BJ (cell line): Measurements from ENCODE around the gene NFS1. TPM values are rescaled to one million over a fixed set of nuclear protein-coding genes. Genes with fewer than 3 reads are reported as not detected.
"Not testable (repeated sequence)": the region's sequence is repeated elsewhere in the genome, so short reads cannot be mapped to it uniquely, and the experiment has no call there.

Source experiments
- CTCF ChIA-PET: fragments of 350-600 bp; formaldehyde crosslinking; extraction: SDS; loops from one replicate; lab custom pipeline; 2021; ENCODE audit warnings: antibody characterized with exemption, inconsistent platforms; lab: Yijun Ruan, JAX
- POLR2A ChIA-PET: fragments of 300-600 bp; sonication (Branson Sonifier 250); formaldehyde crosslinking; extraction: SDS; loops from one replicate; lab custom pipeline; 2021; ENCODE audit warnings: antibody characterized with exemption; lab: Charles Lee
- DNase-seq: peaks from one replicate; pipeline ENCODE4 v3.0.0-alpha.2; 2011; ENCODE audit warnings: low read depth
- H3K27me3 ChIP-seq: 2 replicates; pipeline ENCODE4 v1.6.0; 2011; ENCODE audit warnings: low read length; ENCODE audit not compliant: control insufficient read depth, insufficient read depth
- H3K36me3 ChIP-seq: 2 replicates; pipeline ENCODE4 v1.5.1; 2011; ENCODE audit warnings: low read length; ENCODE audit not compliant: control insufficient read depth, insufficient read depth
- H3K4me3 ChIP-seq: 2 replicates; pipeline ENCODE4 v1.5.1; 2011; ENCODE audit warnings: low read depth, mild to moderate bottlenecking, control low read depth, low read length
- polyA plus RNA-seq: library from polyadenylated mRNA; depleted of rRNA; stranded (reverse); fragments of >200 nt; gene quantifications from 2 replicates; pipeline ENCODE4 v1.2.3, GENCODE V29; 2011
- TF ChIP-seq, protein P1 (sequence below): IDR thresholded peaks from 2 replicates; pipeline ENCODE4 v1.5.1; 2011; ENCODE audit warnings: low read depth, mild to moderate bottlenecking, control low read depth, inconsistent platforms, low read length, moderate library complexity; ENCODE audit not compliant: insufficient read depth

The NFS1 gene
- polyA plus RNA-seq, 1 experiment, result 45.6 TPM

DNA sequence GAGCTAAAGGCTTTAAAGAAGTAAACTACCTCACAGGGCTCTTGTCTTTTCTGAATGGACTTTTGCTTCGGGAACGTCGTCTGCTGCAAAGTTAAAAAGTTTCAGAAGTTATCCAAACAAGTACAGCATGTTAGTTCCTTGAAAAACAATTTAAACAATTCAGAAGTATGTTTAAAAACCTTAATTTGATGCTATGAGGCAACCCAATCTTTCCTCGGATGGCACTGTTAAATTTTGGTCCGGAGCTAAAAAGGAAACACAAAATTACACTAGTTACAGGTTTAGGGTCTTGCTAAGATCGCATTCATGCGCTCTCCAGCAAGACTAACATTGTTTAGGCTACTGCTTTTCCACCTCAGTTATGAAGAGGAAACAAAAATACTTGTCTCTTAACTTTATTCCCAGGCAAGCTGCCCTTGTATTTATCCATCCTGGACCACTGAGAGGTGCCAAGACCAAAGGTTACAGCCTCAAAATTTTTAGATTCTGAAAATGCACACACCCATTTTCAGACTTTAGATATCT, 30.2 kb upstream of the NFS1 start:
- no peak overlapping the region for H3K4me3 ChIP-seq
- DNase-seq, result no peak
- POLR2A ChIA-PET, result interaction anchor here (1.3 kb wide), 1 partner anchor 13 kb away, joined by 4 read pairs; the partner anchor contains the start of gene RBM39
- CTCF ChIA-PET, result interaction anchor here (1.2 to 3.6 kb wide), 2 partner anchors 10 to 12 kb away, joined by 3 to 10 read pairs; no protein-coding TSS in a partner anchor
- H3K36me3 ChIP-seq, result peaks cover 23% of the 10 kb centered on the region
- TF ChIP-seq, protein P1, sequence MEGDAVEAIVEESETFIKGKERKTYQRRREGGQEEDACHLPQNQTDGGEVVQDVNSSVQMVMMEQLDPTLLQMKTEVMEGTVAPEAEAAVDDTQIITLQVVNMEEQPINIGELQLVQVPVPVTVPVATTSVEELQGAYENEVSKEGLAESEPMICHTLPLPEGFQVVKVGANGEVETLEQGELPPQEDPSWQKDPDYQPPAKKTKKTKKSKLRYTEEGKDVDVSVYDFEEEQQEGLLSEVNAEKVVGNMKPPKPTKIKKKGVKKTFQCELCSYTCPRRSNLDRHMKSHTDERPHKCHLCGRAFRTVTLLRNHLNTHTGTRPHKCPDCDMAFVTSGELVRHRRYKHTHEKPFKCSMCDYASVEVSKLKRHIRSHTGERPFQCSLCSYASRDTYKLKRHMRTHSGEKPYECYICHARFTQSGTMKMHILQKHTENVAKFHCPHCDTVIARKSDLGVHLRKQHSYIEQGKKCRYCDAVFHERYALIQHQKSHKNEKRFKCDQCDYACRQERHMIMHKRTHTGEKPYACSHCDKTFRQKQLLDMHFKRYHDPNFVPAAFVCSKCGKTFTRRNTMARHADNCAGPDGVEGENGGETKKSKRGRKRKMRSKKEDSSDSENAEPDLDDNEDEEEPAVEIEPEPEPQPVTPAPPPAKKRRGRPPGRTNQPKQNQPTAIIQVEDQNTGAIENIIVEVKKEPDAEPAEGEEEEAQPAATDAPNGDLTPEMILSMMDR, result no peak
- H3K27me3 ChIP-seq, result no peaks in the 10 kb centered on the region

DNA sequence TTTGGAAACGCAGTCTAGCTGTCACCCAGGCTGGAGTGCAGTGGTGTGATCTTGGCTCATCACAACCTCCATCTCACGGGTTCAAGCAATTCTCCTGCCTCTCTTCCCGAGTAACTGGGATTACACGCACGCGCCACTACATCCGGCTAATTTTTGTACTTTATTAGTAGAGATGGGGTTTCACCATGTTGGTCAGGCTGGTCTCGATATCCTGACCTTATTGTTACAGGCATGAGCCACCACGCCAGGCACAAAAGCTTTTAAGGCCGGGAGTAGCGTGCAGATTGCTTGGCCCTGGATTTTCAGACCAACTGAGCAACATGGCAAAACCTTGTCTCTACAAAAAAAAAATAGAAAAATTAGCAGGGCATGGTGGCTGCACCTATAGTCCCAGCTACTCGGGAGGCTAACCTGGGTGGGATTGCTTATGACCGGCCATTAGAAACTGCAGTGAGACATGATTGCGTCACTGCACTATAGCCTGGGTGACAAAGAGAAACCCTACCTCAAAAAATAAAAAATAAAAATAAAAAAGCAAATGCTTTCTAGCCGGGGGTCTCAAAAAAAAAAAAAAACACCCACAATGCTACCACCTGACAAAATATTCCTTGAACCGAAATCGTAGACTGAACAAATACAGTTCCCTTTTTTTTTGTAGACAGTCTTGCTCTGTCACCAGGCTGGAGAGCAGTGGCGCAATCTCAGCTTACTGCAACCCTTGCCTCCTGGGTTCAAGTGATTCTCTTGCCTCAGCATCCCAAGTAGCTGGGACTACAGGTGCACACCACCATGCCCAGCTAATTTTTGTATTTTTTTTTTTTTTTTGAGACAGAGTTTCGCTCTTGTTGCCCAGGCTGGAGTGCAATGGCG, 27.9 kb upstream of the NFS1 start:
- ChIA-PET POLR2A (interaction anchor here (0.6 kb wide), 1 partner anchor 25 kb away, joined by 4 read pairs; no protein-coding TSS in a partner anchor), CTCF (interaction anchor here (3.6 kb wide), 1 partner anchor 12 kb away, joined by 10 read pairs; no protein-coding TSS in a partner anchor)
- H3K36me3 ChIP-seq, result peaks cover 29% of the 10 kb centered on the region
- DNase-seq, result no peak
- no peaks in the 10 kb centered on the region for H3K27me3 ChIP-seq
- TF ChIP-seq, protein P1, result no peak
- H3K4me3 ChIP-seq, result no peak overlapping the region

DNA sequence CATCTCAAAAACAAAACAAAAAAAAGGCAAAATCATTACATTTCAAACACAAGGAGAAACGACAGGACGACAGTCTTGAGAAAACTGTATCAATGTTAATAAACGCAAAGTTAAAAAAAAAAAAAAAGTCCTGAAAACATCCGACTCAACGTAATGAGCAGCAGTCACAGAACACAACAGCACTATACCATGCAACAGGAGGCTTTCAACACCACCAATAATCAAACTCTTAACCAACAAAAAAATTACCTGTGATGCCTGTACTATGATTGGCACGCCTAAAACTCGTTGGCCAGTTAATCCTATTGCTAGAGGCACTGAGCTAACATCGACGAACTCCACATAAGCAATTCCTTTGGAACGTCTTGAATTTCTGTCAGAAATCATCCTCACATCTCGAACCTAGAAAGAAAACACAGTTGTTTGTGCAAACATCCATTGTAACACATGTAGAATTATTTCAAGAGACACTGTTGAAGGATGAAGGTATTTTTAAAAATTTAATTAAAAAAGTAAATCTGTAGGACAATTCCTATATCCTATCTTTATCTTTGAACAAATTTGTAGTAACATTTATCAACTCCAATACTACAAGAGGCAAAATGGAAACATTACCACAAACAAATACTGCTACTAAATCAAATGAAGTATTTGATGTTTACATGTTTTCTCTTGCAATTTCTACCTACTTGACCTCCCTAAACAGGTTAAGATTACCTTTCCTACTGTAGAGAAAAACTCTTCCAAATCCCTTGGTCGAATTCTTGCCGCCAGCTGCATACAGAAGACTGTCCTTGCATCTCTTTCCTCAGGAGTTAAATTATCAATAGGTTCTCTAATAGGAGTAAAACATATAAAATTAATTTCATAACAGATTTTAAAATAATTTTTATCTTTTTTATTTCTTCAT, 25.4 kb upstream of the NFS1 start:
- TF ChIP-seq, protein P1, result no peak
- no peaks in the 10 kb centered on the region for H3K27me3 ChIP-seq
- POLR2A ChIA-PET, result no interaction called here
- peaks cover 38% of the 10 kb centered on the region for H3K36me3 ChIP-seq
- H3K4me3 ChIP-seq, result no peak overlapping the region
- CTCF ChIA-PET, result interaction anchor here (0.7 to 1.3 kb wide), 3 partner anchors 10 to 229 kb away, joined by 3 to 6 read pairs (median 3); no protein-coding TSS in a partner anchor
- no peak for DNase-seq

DNA sequence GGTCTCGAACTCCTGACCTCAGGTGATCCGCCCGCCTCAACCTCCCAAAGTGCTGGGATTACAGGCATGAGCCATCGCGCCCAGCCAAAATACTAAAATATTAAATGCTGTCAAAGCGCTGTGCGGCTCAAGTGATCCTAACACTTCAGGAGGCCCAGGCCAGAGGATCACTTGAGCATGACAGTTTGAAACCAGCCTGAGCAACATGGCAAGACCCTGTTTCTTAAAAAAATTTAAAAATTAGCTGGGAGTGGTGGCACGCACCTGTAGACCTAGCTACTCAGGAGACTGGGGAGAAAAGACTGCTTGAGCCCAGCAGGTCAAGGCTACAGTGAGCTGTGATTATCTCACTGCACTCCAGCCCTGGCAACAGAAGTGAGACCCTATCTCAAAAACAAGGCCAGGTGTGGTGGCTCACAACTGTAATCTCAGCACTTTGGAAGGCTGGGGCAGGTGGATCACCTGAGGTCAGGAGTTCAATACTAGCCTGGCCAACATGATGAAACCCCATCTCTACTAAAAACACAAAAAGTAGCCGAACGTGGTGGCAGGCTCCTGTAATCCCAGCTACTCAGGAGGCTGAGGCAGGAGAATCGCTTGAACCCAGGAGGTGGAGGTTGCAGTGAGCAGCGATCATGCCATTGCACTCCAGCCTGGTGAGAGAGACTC, 24.6 kb upstream of the NFS1 start:
- not testable (repeated sequence) for H3K27me3 ChIP-seq, H3K4me3 ChIP-seq, DNase-seq
- ChIA-PET POLR2A (interaction anchor here (1.0 kb wide), 1 partner anchor 11 kb away, joined by 4 read pairs; no protein-coding TSS in a partner anchor), CTCF (interaction anchor here (1.2 to 1.3 kb wide), 2 partner anchors 9 to 160 kb away, joined by 3 to 6 read pairs; no protein-coding TSS in a partner anchor)
- peaks cover 36% of the 10 kb centered on the region for H3K36me3 ChIP-seq

DNA sequence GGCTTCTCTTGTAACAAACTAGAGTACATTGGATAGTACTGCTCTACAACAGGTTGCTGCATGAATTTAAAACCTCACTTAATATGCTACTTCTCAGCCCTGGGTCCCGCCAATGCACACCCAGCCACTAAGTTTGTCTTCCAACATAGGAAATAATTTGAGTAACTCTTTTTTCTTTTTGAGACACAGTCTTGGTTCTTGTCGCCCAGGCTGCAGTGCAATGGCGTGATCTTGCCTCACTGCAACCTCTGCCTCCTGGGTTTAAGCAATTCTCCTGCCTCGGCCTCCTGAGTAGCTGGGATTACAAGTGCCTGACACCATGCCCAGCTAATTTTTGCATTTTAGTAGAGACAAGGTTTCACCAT, 24.1 kb upstream of the NFS1 start:
- CTCF ChIA-PET, result interaction anchor here (1.2 to 1.3 kb wide), 2 partner anchors 8 to 161 kb away, joined by 3 to 6 read pairs; no protein-coding TSS in a partner anchor
- peaks cover 37% of the 10 kb centered on the region for H3K36me3 ChIP-seq
- DNase-seq, H3K27me3 ChIP-seq, H3K4me3 ChIP-seq: not testable (repeated sequence)
- POLR2A ChIA-PET, result interaction anchor here (1.0 kb wide), 1 partner anchor 12 kb away, joined by 4 read pairs; no protein-coding TSS in a partner anchor
